HG02943 (cell line): ENCODE results near the gene PTGER3.
"Not testable (repeated sequence)": the region's sequence is repeated elsewhere in the genome, so short reads cannot be mapped to it uniquely, and the experiment has no call there.

Experiments used
- ATAC-seq: cut with Tn5 transposase; IDR thresholded peaks from one replicate; pipeline ENCODE4 v1.9.1; 2021; ENCODE audit warnings: mild to moderate bottlenecking, low read depth, moderate library complexity; ENCODE audit not compliant: unreplicated experiment

PTGER3 gene

DNA sequence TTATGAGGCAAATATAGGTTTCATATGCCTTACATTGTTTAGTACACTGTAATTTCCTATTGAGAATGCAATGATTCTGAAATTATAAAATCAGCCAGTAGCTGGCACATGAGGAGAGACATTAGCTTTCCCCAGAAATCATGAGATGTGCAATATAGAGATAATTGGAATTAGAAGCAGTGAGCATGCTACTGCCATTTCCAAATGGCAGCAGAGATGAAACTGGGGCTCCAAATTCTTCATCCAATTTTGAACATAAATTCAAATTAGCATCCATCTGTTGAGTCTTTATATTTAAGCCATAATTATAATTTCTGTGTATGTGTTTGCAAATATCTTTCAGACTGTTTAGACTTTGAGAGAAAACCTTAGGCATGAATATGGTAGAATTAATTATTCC is 28.8 kb downstream of the PTGER3 start:
- ATAC-seq, result no peak

DNA sequence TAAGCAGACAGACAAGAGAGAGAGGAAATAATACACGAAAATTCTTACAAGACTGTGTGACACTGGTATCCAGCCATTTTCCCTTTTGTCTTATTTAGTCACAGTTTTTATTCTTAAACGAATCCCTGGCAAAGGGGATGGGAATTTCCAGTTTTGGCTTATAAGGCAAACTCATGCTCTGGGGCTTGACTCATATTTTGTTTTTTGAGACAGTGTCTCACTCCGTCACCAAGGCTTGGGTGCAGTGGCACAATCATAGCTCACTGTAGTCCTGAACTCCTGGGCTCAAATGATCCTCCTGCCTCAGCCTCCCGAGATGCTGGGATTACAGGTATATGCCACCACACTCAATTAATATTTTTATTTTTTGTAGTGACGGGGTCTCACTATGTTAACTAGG is 31.9 kb downstream of the PTGER3 start:
- no peak for ATAC-seq

DNA sequence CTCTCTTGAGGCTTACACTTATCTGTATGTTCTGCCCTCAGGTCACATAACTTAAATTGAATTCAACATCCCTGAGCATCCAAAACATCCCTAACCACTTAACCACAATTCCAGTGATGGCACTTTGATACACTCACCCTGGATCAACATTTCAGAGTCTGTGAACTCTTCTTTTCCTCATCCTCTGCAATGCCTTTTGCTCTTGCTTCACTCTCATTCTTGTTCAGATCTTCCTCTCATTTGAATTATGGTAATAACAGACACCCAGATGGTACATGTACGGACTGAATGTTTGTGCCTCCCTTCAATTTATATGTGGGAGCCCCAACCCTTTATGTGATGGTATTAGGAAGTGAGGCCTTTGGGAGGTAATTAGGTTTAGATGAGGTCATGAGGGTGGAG is 33.4 kb downstream of the PTGER3 start:
- ATAC-seq, result no peak

GRCh38 chr1:71002709-71003475 is 44.7 kb downstream of the PTGER3 start:
- no peak for ATAC-seq

GRCh38 chr1:71001624-71002023 is 46.0 kb downstream of the PTGER3 start:
- no peak for ATAC-seq

DNA sequence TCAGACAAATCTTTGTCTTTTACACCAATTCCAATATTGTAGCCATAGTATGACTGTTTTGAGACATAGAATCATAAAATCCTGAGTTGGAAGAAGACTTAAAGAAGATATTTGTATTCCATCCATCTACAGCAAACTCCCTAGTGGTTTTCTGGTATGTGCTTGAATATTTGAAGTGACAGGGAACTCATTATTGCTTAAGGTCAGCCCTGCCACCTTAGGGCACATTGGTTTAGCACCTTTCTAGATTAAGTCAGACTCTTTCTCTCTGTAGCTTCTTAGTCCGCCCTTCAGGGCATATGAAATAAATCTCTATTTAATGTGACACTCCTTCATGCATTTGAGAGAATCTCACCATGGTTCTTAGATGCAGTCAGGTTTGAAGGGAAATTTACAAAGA is 49.8 kb downstream of the PTGER3 start:
- ATAC-seq, result no peak

GRCh38 chr1:70994753-70995268 is 52.8 kb downstream of the PTGER3 start:
- no peak for ATAC-seq

DNA sequence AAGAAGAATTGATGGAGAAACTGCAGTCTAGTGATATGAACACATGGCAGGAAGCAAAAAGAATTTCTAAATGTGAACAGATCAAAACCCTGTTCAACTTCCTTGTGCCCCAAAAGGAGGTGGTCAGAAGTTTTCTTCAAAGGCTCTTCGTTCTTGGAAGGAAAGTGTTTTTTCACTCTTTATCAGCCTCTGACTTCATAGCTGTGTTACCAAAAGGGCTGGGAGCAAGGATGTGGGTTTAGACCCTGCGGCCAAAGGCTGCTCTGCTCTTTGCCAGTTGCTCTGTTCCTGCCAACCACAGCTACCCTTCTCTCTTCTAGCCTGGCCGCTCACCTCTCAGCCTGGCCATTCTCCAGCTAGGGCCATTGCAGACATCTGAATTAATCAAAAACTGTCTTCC is 53.8 kb downstream of the PTGER3 start:
- no peak for ATAC-seq

DNA sequence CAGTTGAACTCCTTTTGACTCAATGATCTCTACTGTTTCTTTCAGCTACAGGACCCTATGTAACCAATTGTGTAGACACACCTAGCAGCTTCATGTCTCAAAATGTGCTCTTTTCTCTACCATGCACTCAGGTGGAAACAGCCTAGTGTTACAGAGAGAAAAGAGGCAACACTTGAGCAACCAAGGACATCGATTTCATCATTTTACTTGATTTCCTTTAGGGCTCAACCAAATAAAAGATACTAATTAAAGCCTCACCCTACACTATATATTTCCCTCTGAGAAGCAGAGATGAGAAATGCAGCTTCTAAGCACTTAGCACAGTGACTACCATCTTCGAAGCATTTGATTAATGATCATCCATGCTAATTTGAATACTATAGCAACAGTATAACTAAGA is 55.1 kb downstream of the PTGER3 start:
- no peak for ATAC-seq

GRCh38 chr1:70990469-70991253 is 57.0 kb downstream of the PTGER3 start:
- ATAC-seq, result no peak

DNA sequence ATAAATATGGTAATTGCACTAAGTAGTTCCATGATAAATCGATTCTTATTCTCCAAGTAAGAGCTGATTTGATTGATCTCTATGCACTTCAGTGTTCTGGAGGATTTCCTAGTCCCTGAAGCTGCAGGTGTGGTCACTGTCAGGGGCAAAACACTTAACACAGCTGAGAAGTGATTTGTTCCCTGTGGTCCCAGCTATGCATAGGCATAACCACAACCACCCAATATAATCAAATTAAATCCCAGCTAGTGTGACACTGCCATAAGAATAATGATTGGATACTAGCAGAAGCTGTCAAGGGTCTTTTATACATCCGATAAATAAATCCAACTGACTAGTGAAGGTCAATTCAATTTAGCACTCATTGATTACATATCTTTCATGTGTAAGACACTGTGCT is 60.1 kb downstream of the PTGER3 start:
- ATAC-seq, result no peak

GRCh38 chr1:70985776-70986225 is 61.8 kb downstream of the PTGER3 start:
- ATAC-seq, result not testable (repeated sequence)

DNA sequence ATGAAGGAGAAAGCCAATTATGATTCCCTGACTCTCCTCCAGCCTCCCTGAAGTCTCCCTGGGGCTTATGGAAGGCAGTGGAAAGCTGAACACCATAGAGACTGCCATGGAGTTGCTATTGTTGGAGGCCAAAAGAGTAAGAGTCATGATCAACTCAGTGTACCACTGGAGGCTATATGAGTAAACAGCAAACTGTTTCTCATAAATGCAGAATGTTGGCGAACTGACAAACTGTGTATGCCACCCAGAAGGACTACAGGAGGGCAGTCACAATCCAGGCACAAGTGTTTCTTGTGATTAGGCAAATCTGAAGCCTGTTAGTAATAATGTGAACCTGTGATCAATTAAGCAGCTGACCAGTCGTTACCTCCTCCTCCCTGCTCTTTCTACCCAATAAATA is 62.3 kb downstream of the PTGER3 start:
- ATAC-seq, result not testable (repeated sequence)

DNA sequence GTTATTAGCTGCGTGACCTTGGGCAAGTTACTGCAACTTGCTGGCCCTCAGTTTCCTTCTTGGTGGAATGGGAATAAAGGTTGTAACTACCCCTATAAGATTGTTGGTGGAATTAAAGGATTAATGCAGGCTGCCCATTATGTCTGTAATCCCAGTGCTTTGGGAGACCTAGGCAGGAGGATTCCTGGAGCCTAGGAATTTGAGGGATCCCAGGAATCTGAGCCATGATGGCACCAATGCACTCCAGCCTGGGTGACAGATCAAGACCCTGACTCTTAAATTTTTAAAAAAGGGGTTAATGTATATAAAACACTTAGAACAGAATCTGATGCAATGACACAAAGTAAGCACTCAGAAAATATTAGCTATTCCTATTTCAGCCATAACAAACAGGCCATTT is 67.3 kb downstream of the PTGER3 start:
- ATAC-seq, result no peak

- no peak for ATAC-seq
Observed at GRCh38 chr1:70979881-70980280, 67.7 kb downstream of the PTGER3 start.

DNA sequence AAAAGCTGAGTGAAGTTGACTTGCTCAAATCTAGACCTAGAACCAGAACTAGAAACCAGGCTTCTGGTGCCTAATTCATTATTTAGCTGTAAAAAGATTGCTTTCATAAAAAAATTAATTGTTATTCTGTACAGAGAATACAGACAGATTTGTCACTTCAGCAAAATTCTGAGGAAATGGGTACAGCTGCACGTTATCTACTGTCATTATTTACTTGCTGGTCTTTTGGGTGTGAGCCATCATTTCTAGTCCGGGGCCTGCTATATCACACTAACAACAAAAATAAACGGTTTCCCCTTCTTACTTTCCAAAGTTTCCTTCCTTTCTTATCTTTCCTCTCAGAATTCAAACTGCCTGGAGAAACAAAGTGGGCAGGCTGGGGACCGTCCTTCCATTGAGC is 68.3 kb downstream of the PTGER3 start:
- no peak for ATAC-seq

GRCh38 chr1:70978623-70979022 is 69.0 kb downstream of the PTGER3 start:
- ATAC-seq, result no peak

DNA sequence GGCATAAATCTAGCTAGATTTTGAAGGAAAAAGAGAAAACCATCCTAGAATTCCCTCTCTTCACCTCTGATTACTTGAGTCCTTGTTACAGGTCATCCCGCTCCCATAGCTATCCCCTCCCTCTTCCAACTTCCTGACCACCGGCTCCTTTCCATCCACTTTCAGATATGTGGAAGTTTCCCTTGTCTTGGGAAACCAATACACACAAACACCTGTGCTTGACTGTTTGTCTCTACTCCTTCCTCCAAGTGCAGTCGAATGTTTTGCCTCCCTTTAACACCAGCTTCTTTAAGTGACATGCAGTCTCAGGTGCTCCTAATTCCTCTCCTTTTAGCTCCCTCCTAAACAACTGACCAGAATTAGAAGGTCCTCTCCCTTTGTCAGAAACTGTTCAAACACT is 70.0 kb downstream of the PTGER3 start:
- no peak for ATAC-seq

DNA sequence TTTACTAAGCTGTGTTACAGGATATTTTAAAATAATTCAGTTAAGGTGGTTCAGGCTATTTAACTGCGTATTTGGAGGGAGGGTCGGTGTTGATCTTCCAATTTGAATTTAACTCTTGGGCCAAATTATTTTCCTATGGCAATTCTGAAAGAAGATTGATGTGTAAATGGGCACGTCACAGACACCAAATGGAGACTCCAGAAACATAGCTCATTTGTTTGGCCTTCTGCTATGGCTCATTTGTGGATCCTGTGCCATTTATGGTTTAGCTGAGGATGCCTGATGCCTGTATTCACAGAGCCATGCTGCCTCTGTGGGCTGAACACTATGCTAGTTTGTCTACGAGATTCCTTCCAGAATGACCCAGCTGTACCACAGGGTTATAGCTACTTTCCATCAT is 70.6 kb downstream of the PTGER3 start:
- no peak for ATAC-seq

- no peak for ATAC-seq
Observed at GRCh38 chr1:70973754-70974153, 73.9 kb downstream of the PTGER3 start.

GRCh38 chr1:70970407-70970806 is 77.2 kb downstream of the PTGER3 start:
- ATAC-seq, result no peak
